GM10266 (cell line): ENCODE data around the gene KCNG2.

Source experiments
- DNase-seq: peaks from one replicate; pipeline ENCODE4 v3.0.0; 2012; ENCODE audit errors: extremely low spot score
- TF ChIP-seq, protein P1 (sequence below): IDR thresholded peaks from 2 replicates; pipeline ENCODE4 v1.5.1; 2012; ENCODE audit warnings: mild to moderate bottlenecking, low read depth; ENCODE audit not compliant: control insufficient read depth, insufficient read depth; ENCODE audit errors: missing control alignments

Gene KCNG2

DNA sequence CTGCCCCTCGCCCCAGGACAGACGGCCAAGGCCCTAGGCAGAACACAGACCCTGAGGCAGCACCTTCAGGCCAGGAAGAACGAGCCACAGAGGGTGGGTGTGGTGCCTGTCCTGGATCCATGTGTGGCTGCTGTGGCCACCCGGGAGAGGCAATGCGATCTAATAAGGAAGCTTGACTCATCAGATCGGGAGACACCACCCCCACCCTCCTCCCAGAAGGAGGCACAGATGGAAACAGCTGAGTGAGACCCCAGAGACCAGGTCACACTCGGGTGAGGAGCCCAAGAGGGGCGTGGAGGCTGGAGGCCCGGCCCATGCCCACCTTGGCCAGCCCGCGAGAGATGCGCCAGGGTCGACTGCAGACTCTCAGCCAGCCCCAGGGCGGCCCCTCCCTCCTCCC lies 20.3 kb downstream of the KCNG2 start:
- TF ChIP-seq, protein P1, sequence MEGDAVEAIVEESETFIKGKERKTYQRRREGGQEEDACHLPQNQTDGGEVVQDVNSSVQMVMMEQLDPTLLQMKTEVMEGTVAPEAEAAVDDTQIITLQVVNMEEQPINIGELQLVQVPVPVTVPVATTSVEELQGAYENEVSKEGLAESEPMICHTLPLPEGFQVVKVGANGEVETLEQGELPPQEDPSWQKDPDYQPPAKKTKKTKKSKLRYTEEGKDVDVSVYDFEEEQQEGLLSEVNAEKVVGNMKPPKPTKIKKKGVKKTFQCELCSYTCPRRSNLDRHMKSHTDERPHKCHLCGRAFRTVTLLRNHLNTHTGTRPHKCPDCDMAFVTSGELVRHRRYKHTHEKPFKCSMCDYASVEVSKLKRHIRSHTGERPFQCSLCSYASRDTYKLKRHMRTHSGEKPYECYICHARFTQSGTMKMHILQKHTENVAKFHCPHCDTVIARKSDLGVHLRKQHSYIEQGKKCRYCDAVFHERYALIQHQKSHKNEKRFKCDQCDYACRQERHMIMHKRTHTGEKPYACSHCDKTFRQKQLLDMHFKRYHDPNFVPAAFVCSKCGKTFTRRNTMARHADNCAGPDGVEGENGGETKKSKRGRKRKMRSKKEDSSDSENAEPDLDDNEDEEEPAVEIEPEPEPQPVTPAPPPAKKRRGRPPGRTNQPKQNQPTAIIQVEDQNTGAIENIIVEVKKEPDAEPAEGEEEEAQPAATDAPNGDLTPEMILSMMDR, result no peak
- no peak for DNase-seq

DNA sequence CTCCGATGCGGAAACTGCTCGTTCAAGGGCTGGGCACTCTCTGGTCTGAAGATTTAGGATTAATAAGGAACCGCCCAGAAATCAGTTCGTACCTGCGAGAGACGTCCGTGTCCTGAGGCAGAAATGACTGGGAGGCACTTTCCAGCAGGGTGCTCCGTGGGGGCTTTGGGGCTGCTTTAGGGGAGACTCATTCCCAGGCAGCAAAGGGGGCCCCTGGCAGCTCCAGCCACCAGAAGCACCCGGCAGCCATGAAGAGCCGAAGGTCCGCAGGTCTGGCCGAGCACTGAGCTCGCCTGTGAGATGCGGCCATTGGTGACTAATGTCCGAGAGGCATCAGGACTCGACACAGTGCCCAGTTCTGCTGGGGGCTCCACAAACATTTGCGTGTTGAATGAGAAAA lies 20.9 kb downstream of the KCNG2 start:
- TF ChIP-seq, protein P1, result no peak
- no peak for DNase-seq

DNA sequence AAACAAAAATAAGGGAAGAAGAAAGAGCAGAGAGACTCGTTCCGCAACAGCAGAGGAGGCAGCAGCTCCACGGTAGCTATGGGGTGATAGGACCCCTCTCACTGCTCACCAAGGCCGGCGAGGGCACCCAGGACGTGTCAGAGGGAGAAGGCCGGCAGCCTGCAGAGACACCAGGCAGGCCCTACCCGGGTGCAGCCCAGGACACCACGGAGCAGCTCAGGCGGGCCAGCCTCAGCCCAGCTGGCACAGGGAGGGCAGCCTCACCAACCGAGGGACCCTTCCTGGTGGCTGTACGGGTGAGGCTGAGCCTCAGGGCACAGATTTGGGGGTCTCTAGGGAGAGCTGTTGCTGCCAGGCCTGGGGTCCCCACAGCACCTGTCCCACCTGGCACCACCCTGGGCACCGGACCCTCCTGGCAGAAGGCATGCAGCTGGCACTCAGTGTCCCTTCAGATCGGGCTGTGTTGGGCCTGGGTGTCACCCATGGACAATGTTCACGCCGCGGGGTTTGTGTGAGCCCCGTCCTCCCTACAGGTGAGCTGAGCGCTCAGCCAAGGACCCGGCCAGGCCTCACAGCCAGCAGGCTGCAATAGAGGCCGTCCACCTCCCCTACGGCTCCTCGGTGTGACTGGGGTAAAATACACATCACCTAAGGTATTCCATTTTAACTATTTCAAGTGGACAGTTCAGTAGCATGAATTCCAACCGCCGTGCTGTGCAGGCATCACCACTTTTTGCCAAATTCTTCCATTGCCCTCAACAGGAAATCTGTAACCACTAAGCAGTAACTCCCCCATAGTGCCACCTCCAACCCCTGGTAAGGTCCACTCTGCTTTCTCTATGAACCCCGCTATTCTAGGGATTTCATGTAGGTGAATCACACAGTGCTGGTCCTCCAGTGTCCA lies 21.6 kb downstream of the KCNG2 start:
- TF ChIP-seq, protein P1, result no peak
- DNase-seq, result no peak

DNA sequence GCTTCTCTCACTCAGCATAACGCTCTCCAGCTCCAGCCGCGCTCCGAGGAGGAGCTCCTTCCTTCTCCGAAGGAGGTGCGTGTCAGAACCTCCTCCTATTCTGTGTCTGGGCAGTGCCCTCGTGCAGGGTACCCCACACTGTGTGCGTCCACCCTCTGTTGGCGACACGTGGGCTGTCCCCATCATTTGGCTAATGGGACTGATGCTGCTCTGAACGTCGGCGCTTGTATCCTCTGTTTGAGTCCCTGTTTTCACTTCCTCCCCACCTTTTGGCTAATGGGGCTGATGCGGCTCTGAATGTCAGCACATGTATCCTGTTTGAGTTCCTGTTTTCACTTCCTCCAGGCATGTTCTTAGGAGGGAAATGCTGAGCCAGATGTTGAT lies 22.2 kb downstream of the KCNG2 start:
- DNase-seq, result peak; percentile 49
- TF ChIP-seq, protein P1, result no peak

DNA sequence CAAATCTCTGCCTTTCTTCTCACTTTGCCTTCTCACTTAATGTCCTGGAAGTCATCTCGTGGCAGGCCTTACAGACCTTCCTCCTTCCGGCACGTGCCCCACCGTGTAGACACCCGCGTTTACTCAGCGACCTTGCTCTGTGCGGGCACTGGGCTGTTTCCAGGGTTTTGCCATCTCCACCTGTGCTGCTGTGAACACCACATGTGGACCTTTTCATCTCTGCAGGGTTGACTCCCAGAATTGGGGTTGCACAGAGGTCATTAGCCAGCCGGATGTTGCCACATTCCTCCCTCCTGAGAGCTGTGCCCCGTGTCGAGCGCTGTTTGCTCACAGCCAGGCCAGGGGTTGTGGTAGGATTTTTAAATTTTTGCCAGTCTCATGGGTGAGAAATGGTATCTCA lies 25.4 kb downstream of the KCNG2 start:
- DNase-seq, result no peak
- TF ChIP-seq, protein P1, result no peak

DNA sequence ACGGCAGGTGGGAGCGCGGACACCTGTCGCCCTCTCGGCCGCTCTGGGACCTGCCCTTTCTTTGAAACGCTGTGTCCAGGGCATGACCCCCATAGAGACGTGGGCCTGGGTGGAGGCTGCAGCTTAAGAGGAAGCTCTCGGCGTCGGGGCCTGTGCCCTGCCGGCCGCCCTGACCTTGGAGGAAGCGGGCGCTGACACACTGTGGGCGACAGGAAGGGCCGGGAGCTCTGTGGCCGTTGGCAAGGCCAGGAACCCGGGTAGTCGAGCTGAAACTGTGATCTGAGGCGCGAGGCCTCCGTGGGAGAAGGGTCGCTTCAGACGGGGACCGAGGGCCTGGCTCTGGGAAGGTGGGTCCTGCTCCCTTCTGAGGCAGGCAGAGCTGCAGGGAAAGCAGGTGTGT lies 28.2 kb downstream of the KCNG2 start:
- DNase-seq, result no peak
- TF ChIP-seq, protein P1, result no peak

DNA sequence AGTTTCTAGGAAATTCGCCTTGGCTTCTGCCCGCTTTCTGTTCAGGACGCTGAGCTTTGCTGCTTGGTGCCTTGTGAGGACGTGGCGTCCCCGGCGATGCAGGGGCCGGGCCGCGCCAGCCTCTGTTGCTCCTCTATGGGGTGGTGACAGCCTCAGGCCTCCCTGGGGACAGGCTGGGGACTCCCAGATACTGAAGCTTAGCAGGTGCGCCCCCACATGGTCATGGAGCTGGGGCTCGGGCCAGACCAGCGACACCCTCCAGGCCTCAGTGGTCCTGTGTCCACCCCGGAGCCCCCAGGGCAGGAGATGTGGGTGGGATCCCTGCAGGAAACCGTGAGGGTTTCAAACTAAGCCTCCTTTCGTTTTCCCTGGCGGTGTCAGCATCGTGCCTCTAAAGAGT lies 29.2 kb downstream of the KCNG2 start:
- TF ChIP-seq, protein P1, result no peak
- DNase-seq, result no peak
